ENCODE measurements around the gene LRP4. TPM values are rescaled to one million over a fixed set of nuclear protein-coding genes. Genes with fewer than 3 reads are reported as not detected.

LRP4 gene
- total and polyA plus RNA-seq, 2 of the 13 experiments (the other 11 are each of a cell fraction or from before 2014, with no cell fraction given) = 4.7 to 13.3 TPM

GRCh38 chr11:46936138-46937110 is 18.1 kb upstream of the LRP4 start, which contains the start of gene CSTPP1 (continued):
- no peak for TF ChIP-seq SP1 (IDR thresholded peaks at IDR 0.05)
- peak; percentile 71; the same call in 1 of the 2 replicates for TF ChIP-seq SP1 (CRISPR knock-in tag; IDR thresholded peaks at IDR 0.05)
- TF ChIP-seq SIX4 (CRISPR knock-in tag; IDR thresholded peaks at IDR 0.05) = no peak
- TF ChIP-seq HOMEZ (CRISPR knock-in tag; IDR thresholded peaks at IDR 0.05; ENCODE audit: low read depth) = peak; percentile 48; the same call in 1 of the 2 replicates
- no peak for TF ChIP-seq ZNF225 (CRISPR knock-in tag; IDR thresholded peaks at IDR 0.05)
- 0 out of 2 replicates have a peak, but pooled peaks have one; percentile 33 for TF ChIP-seq HMG20B (CRISPR knock-in tag; conservative IDR thresholded peaks at IDR 0.05)
- no peak for TF ChIP-seq MLXIP (CRISPR knock-in tag; IDR thresholded peaks at IDR 0.05; ENCODE audit: borderline replicate concordance)
- TF ChIP-seq HMGA1 (CRISPR knock-in tag; conservative IDR thresholded peaks at IDR 0.05) = no peak
- no peak; the same call in 1 of the 2 replicates for TF ChIP-seq HOXA9 (CRISPR knock-in tag; IDR thresholded peaks at IDR 0.05; ENCODE audit: borderline replicate concordance)
- TF ChIP-seq ARNTL (CRISPR knock-in tag; IDR thresholded peaks at IDR 0.05) = peak; percentile 71; the same call in 1 of the 2 replicates
- TF ChIP-seq ZNF367 (CRISPR knock-in tag; IDR thresholded peaks at IDR 0.05; ENCODE audit: borderline replicate concordance) = no peak
- peak; percentile 94 for TF ChIP-seq KDM5A (IDR thresholded peaks at IDR 0.05; ENCODE audit: borderline replicate concordance, low read length)
- no peak for TF ChIP-seq BRF2 (CRISPR knock-in tag; IDR thresholded peaks at IDR 0.05)
- peak; percentile 72 for TF ChIP-seq SP4 (CRISPR knock-in tag; IDR thresholded peaks at IDR 0.05)
- no peak; the same call in 1 of the 2 replicates for TF ChIP-seq ZNF414 (CRISPR knock-in tag; IDR thresholded peaks at IDR 0.05)
- TF ChIP-seq DMAP1 (CRISPR knock-in tag; IDR thresholded peaks at IDR 0.05) = peak; percentile 65; the same call in 1 of the 2 replicates
- TF ChIP-seq NFATC3 (CRISPR knock-in tag; IDR thresholded peaks at IDR 0.05) = no peak
- no peak for TF ChIP-seq NAIF1 (CRISPR knock-in tag; IDR thresholded peaks at IDR 0.05; ENCODE audit: borderline replicate concordance)
- TF ChIP-seq NONO (IDR thresholded peaks at IDR 0.05) = no peak
- peak; percentile 90 for TF ChIP-seq NONO (CRISPR knock-in tag; conservative IDR thresholded peaks at IDR 0.05)
- TF ChIP-seq ZNF20 (CRISPR knock-in tag; IDR thresholded peaks at IDR 0.05) = no peak
- no peak for TF ChIP-seq ZNF264 (CRISPR knock-in tag; IDR thresholded peaks at IDR 0.05)
- TF ChIP-seq ATF1 (CRISPR knock-in tag; IDR thresholded peaks at IDR 0.05) = no peak
- no peak for TF ChIP-seq TP53 (CRISPR knock-in tag; conservative IDR thresholded peaks at IDR 0.05)
- no peak for TF ChIP-seq ZNF530 (CRISPR knock-in tag; IDR thresholded peaks at IDR 0.05; ENCODE audit: low read depth)

Data from HepG2 (cell line).